Measurements from ENCODE around the gene PHF23. TPM values are rescaled to one million over a fixed set of nuclear protein-coding genes. Genes with fewer than 3 reads are reported as not detected.
A peak's percentile ranks its signal among the peaks of the same experiment; 100 is the strongest.

Gene PHF23
- total RNA-seq, 1 experiment from 2014 or later: 85.1 TPM

DNA sequence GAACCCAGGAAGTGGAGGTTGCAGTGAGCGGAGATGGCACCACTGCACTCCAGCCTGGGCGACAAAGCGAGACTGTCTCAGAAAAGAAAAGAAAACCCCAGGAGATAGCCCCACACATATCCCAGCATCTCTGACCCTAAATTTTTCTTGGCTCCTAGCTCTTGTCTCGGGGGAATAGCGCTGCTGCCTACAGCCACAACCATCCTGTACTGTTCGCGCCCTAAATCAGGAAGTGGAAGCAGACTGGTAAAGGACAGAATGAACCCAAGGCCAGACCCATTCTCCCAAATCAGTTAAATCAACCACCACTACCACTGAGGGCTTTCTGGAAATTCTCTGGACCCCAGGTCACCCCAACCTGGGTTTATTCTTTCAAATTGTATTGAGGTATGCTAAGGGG is 10.6 kb upstream of the PHF23 start:
- H3K9me3 ChIP-seq (ENCODE audit: low read depth, low read length, poor library complexity, severe bottlenecking): no peaks in the 10 kb centered on the region
- H3K27ac ChIP-seq (ENCODE audit: low read depth, low read length, poor library complexity, severe bottlenecking): peak overlapping the region; percentile 98
- no peaks in the 10 kb centered on the region for H3K27me3 ChIP-seq (replicated peaks; ENCODE audit: insufficient read depth, low read depth, low read length, poor library complexity)
- no TSS peak for BruUV-seq (replicated peaks)
- H3K4me1 ChIP-seq (ENCODE audit: insufficient read depth, low read length, poor library complexity, severe bottlenecking): peaks cover 17% of the 10 kb centered on the region
- ChIA-PET POLR2A (ENCODE audit: low non-redundant PET) (no interaction called here), CTCF (interaction anchor here (0.6 kb wide), 1 partner anchor 15 kb away, joined by 3 read pairs; no protein-coding TSS in a partner anchor)
- TF ChIP-seq EZH2 (IDR thresholded peaks at IDR 0.05; ENCODE audit: borderline replicate concordance, low read depth, low read length, poor library complexity, severe bottlenecking): no peak
- TF ChIP-seq, protein P1, sequence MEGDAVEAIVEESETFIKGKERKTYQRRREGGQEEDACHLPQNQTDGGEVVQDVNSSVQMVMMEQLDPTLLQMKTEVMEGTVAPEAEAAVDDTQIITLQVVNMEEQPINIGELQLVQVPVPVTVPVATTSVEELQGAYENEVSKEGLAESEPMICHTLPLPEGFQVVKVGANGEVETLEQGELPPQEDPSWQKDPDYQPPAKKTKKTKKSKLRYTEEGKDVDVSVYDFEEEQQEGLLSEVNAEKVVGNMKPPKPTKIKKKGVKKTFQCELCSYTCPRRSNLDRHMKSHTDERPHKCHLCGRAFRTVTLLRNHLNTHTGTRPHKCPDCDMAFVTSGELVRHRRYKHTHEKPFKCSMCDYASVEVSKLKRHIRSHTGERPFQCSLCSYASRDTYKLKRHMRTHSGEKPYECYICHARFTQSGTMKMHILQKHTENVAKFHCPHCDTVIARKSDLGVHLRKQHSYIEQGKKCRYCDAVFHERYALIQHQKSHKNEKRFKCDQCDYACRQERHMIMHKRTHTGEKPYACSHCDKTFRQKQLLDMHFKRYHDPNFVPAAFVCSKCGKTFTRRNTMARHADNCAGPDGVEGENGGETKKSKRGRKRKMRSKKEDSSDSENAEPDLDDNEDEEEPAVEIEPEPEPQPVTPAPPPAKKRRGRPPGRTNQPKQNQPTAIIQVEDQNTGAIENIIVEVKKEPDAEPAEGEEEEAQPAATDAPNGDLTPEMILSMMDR (conservative IDR thresholded peaks at IDR 0.05; ENCODE audit: low read depth, low read length): no peak
- no peak for DNase-seq (ENCODE audit: low spot score)
- H3K4me3 ChIP-seq (ENCODE audit: low read depth, low read length, poor library complexity, severe bottlenecking): peak overlapping the region; percentile 74
- H3K36me3 ChIP-seq (ENCODE audit: insufficient read depth, low read length, poor library complexity, severe bottlenecking): peaks cover 28% of the 10 kb centered on the region
- intact Hi-C loops (cut with micrococcal nuclease; ENCODE audit: unreplicated experiment): loop anchor here (5.0 kb wide), 1 partner anchor 57 kb away; the partner anchor contains the start of gene EIF5A

DNA sequence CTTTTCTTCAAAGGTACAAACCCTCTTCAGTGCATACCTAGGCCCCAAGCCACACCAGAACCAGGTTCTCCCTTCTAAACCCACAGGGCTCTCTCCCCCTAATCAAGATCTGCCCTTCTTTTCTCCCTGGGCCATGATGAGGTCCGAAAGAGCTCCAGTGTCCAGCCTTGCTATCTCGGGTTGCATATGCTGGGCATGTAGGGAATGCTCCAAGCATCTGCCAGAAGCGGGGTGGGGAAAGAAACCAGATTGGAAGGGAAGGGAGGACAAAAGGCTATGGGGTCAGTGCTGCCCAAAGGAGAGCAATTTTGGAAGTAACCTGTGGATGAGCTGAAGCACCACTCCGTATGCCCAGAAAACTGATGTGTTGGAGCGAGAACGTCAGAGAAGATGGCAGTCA is 10.0 kb upstream of the PHF23 start:
- BruUV-seq (replicated peaks): no TSS peak
- DNase-seq (ENCODE audit: low spot score): no peak
- no peak overlapping the region for H3K4me3 ChIP-seq (ENCODE audit: low read depth, low read length, poor library complexity, severe bottlenecking)
- peaks cover 28% of the 10 kb centered on the region for H3K36me3 ChIP-seq (ENCODE audit: insufficient read depth, low read length, poor library complexity, severe bottlenecking)
- H3K27ac ChIP-seq (ENCODE audit: low read depth, low read length, poor library complexity, severe bottlenecking): peak overlapping the region; percentile 47
- POLR2A ChIA-PET (ENCODE audit: low non-redundant PET): no interaction called here
- peaks cover 17% of the 10 kb centered on the region for H3K4me1 ChIP-seq (ENCODE audit: insufficient read depth, low read length, poor library complexity, severe bottlenecking)
- no peaks in the 10 kb centered on the region for H3K27me3 ChIP-seq (replicated peaks; ENCODE audit: insufficient read depth, low read depth, low read length, poor library complexity)
- no peak for TF ChIP-seq EZH2 (IDR thresholded peaks at IDR 0.05; ENCODE audit: borderline replicate concordance, low read depth, low read length, poor library complexity, severe bottlenecking)
- TF ChIP-seq, protein P1 (conservative IDR thresholded peaks at IDR 0.05; ENCODE audit: low read depth, low read length): no peak
- CTCF ChIA-PET: interaction anchor here (1.2 kb wide), 1 partner anchor 311 kb away, joined by 3 read pairs; no protein-coding TSS in a partner anchor
- intact Hi-C loops (cut with micrococcal nuclease; ENCODE audit: unreplicated experiment): no loop called here
- no peaks in the 10 kb centered on the region for H3K9me3 ChIP-seq (ENCODE audit: low read depth, low read length, poor library complexity, severe bottlenecking)

DNA sequence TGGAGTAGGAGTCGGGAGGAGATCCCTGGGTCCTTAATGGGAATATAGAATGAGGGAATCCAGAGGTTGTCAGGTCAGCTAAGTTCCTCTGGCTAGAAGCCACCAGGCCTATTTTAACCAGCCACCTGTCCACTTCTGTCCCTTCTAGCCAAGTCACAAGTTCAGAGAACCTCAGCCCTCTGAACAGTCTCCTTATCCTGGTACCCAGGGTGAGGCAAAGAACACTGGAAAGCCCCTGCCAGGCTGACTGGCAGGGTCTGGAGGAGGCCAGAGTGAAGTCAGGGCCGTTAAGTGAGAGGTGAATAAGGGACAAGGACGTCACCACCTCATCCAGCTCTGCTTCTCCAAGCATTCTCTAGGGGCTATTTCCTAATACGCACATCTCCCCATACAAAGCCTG is 9.5 kb upstream of the PHF23 start:
- H3K36me3 ChIP-seq (ENCODE audit: insufficient read depth, low read length, poor library complexity, severe bottlenecking): peaks cover 30% of the 10 kb centered on the region
- no peaks in the 10 kb centered on the region for H3K9me3 ChIP-seq (ENCODE audit: low read depth, low read length, poor library complexity, severe bottlenecking)
- TF ChIP-seq, protein P1 (conservative IDR thresholded peaks at IDR 0.05; ENCODE audit: low read depth, low read length): no peak
- TF ChIP-seq EZH2 (IDR thresholded peaks at IDR 0.05; ENCODE audit: borderline replicate concordance, low read depth, low read length, poor library complexity, severe bottlenecking): no peak
- H3K4me1 ChIP-seq (ENCODE audit: insufficient read depth, low read length, poor library complexity, severe bottlenecking): peaks cover 17% of the 10 kb centered on the region
- no peak overlapping the region for H3K4me3 ChIP-seq (ENCODE audit: low read depth, low read length, poor library complexity, severe bottlenecking)
- no peak for DNase-seq (ENCODE audit: low spot score)
- no peaks in the 10 kb centered on the region for H3K27me3 ChIP-seq (replicated peaks; ENCODE audit: insufficient read depth, low read depth, low read length, poor library complexity)
- BruUV-seq (replicated peaks): no TSS peak
- ChIA-PET CTCF (interaction anchor here (1.2 kb wide), 1 partner anchor 312 kb away, joined by 3 read pairs; no protein-coding TSS in a partner anchor), POLR2A (ENCODE audit: low non-redundant PET) (no interaction called here)
- peak overlapping the region; percentile 47 for H3K27ac ChIP-seq (ENCODE audit: low read depth, low read length, poor library complexity, severe bottlenecking)
- intact Hi-C loops (cut with micrococcal nuclease; ENCODE audit: unreplicated experiment): no loop called here

Data from A673 (cell line).